NCI-H460 (cell line): ENCODE data around the gene SAMD3. TPM values are rescaled to one million over a fixed set of nuclear protein-coding genes. Genes with fewer than 3 reads are reported as not detected.
"Not testable (repeated sequence)": the region's sequence is repeated elsewhere in the genome, so short reads cannot be mapped to it uniquely, and the experiment has no call there.

Experiments used
- DNase-seq: peaks from one replicate; pipeline ENCODE4 v3.0.0-alpha.2; 2016; ENCODE audit warnings: low read depth; ENCODE audit errors: extremely low read depth
- total RNA-seq: library from RNA; depleted of rRNA; stranded (reverse); fragments of >200 nt; shearing (Covaris generic); gene quantifications from 2 replicates; pipeline ENCODE4 v1.2.3, GENCODE V29; 2014

Gene SAMD3
- total RNA-seq, 1 experiment from 2014 or later, result not detected

DNA sequence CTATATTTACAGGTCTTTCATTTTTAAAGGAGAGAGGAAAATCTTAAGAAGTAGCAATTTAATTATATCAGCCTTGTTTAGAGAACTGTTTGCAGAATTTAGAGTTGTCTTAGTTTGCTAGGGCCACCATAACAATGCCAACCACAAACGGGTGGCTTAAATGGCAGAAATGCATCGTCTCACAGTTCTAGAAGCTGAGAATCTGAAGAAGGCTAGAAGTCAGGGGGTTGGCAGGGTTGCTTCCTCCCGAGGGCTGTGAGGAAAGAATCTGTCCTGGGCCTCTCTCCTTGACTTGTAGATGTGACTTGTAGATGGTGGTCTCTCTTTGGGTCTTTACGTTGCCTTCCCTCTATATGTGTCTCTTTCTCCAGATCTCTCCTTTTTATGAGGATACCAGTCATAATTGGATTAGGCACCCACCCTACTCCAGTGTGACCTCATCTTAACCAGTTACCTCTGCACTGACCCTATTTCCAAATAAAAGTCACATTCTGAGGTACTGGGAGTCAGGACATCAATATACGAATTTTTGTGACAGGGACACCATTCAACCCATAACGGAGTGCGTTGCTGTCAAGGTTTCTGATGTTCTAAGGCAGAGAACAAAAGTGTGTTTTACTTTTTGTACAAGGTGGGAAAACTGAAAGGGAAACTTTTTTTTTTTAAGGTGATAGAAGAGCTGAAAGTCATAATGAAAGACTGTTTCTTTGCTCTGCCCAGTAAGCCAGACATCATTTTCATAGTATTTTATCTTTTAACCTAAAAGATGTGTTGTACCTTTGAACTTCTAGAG lies 84.4 kb downstream of the SAMD3 start:
- no peak for DNase-seq

DNA sequence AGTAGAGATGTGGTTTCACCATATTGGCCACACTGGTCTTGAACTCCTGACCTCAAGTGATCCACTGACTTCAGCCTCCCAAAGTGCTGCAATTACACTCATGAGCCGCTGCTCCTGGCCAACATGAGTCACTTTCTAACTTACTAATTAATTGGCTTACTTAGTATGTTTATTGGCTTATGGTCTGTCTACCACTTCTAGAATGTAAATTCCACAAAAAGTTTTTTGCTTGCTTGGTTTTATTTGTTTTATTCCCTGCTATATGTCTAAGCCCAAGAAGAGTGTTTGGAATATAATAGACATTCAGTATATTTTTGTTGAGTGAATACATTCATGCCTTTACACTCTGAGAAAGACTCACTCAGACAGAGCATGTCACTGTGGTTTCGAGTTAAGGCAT lies 86.0 kb downstream of the SAMD3 start:
- no peak for DNase-seq

- no peak for DNase-seq
Observed at GRCh38 chr6:130134582-130134981, 88.2 kb downstream of the SAMD3 start.

GRCh38 chr6:130132286-130132701 lies 90.5 kb downstream of the SAMD3 start:
- no peak for DNase-seq

DNA sequence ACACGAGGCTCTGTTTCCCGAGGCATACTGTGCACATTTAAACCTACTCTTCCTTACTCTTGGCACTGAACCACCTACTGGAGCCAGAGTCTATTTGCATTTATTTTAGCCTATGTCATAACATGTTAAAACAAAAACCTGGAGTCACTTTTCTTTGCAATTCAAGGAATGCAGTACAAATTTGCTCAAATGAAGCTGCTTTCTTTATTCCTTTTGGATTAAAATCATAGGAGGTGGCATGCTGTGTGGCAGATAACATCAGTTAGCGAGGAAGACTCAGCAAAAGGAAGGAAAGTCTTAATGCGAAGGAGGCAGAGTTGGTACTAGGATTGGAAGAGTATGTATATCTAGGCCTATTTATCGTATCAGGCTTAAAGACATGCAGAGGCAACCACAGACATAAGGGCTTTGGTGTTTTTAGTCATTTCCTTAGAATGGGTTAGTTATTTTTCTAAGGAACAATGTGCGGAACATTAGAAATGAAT lies 92.9 kb downstream of the SAMD3 start:
- no peak for DNase-seq

DNA sequence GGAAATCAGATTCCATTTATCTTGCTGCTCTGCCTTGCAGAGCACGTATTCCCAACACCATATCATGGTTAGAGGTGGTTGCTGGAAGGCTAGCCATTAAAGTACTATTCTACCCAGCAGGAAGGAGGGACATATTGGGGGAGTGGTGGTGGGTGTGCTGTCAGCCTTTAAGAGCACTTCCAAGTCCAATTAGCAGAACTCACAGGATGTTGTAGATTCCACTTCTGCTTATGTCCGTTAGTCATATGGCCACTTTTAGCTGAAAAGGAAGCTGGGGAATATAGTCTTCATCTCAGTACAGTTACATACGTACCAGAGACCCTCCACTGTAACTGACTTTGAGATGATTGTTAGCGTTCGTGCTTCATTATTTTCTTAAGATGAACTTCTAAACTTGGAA lies 94.4 kb downstream of the SAMD3 start:
- no peak for DNase-seq

- no peak for DNase-seq
Observed at GRCh38 chr6:130127195-130127594, 95.6 kb downstream of the SAMD3 start.

DNA sequence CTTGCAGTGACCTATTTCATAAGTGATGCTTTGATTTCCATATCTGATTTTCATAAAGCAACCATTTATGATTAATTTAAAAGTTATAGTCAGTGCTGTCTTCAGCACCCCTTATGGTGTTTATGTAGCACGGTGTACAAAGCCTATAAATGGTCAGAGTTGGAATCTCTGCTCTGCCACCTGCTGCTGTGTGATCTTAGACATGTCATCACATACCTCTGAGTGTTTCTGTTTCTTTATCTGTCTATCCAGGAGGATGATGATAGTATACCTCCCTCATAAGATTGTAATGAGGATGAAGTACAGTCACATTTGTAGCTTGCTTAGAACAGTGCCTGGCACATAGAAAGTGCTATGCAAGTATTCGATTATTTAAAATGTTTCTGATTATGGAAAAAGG lies 100.5 kb downstream of the SAMD3 start:
- DNase-seq, result no peak

DNA sequence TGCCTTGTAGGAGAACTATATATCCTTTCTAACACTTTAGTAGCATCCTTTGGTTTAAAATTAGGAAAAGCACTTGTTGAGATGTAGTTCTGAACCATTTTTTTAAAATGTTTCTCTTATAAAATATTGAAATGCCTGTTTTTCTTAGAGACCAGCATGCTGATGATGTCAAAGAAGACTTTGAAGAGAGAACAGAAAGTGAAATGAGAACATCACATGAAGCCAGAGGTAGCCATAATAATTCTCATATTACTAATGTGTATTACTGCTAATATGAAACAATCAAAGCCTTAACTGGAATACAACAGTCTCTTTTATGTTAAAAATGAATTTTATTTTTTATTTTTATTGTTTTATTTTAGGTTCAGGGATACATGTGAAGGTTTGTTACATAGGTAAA lies 102.0 kb downstream of the SAMD3 start:
- DNase-seq, result no peak

DNA sequence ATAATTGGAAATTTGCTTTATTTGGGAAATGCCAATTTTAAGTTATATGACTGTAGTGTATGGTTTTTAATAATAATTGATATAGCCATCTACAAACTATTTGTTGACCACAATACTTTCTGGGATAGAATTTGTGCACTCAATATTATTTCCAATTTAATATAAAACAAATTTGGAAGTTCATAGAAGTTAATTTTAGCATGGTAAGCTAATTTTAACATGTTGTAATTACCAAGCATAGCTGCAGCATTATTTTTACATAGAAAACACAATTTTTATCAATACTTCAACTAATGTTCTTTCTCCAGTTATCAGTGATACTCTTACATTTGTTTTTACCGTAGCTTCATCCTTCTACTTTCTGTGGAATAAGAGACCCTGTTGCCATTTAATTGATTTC lies 103.5 kb downstream of the SAMD3 start:
- no peak for DNase-seq

GRCh38 chr6:130118236-130118635 lies 104.5 kb downstream of the SAMD3 start:
- no peak for DNase-seq

DNA sequence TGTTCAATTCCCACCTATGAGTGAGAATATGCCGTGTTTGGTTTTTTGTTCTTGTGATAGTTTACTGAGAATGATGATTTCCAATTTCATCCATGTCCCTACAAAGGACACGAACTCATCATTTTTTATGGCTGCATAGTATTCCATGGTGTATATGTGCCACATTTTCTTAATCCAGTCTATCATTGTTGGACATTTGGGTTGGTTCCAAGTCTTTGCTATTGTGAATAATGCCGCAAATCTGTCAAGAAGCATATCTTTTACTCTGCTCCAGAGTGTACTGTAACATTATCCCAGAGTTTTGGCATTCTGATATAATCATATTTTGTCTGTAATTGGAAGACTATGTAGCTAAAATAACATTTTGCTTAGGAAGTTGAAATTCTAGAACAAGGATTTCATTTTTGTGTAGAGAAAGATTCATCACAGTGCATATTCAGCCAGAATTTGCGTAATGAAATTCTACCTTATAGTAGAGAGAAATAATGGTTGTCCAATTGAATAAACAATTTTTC lies 105.5 kb downstream of the SAMD3 start:
- not testable (repeated sequence) for DNase-seq

DNA sequence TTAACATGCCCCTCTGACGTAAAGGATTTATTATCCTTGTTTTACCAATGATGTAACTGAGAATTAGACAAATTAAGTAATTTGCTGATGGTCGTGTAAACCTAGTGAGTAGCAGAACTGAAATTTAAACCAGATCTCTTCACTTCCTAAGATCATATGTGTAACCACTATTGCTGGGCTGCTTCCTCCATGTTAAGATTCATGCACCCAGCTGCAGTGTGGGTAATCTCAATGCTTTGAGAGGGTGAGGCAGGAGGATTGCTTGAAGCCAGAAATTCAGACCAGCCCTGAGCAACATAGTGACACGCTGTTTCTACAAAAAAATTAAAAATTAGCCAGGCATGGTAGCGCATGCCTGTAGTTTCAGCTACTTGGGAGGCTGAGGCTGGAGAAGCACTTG lies 106.5 kb downstream of the SAMD3 start:
- no peak for DNase-seq

DNA sequence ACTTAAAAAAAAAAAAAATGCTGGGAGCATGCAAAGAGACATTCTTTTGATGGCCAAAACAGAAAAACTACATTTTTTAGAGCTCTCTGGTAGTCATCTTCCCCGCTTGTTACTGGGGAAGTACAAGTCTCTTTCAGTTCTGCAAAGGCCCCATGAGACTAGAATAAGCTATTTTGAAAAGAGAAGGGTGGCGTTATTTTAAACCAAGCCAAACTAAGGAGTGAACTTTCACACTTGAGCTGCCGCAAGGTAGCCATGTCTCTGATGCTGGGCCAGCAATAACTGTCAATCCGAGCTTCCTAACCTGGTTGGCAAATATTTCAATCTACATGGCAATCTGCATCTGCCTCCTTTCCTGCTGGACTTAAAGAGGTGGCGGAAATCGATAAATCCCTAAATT lies 107.7 kb downstream of the SAMD3 start:
- DNase-seq, result no peak

DNA sequence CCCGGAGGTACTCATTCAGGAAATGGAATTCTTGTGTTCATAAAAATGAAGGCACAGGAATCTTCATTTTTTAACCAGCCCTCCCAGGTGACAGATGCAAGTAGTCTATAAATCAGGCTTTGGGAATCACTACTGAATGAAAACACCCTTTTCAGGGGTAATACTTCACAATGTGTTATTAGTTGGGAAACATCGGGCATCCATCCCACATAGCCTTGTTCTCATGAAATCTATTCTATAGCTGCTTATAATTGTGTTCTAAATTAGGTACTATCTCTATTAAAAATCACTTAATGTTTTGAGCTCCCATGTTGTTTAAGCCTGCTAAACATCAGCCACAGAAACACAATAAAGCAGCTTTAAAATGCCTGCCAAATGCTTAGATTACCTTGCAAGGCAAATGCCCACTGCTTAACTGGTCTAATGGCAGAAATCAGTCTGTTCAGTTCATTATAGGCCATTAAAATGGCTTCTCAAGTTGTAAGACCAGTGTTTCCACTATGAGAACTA lies 109.5 kb downstream of the SAMD3 start:
- DNase-seq, result no peak

GRCh38 chr6:130111031-130111430 lies 111.7 kb downstream of the SAMD3 start:
- DNase-seq, result no peak

GRCh38 chr6:130107710-130108109 lies 115.0 kb downstream of the SAMD3 start:
- no peak for DNase-seq

DNA sequence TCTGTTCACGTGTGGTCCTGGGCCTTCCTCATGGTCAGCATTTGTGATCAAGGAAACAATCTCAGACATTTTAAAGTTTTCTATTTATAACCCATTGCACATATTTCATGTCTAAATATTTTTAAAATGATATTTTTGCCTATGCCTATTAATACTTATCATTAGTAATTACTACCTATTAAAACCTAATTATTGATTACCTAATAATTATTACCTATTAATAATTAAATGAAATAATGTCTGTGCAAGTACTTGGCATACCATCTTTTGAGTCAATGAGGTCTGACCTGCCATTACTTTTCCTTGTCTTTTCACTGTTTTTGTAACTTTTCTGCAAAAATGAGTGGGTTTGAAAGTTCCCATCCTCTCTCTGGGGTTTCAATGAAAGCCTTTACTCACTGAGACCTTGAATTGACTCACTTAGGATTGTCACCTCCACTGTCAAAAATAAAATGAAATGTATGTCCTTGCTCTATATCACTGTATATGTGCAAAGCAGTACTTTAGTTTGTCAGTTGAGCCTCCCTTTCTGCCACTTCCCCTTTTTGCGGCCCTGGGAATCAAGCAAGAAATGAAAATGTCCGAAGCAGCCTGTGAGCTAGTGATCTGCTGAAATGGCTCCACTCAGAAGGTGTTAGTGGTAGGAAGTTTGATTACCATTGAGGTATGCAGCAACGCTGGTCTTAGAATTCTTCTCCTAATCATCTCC lies 116.6 kb downstream of the SAMD3 start:
- DNase-seq, result no peak

GRCh38 chr6:130099119-130099518 lies 123.6 kb downstream of the SAMD3 start:
- DNase-seq, result no peak

DNA sequence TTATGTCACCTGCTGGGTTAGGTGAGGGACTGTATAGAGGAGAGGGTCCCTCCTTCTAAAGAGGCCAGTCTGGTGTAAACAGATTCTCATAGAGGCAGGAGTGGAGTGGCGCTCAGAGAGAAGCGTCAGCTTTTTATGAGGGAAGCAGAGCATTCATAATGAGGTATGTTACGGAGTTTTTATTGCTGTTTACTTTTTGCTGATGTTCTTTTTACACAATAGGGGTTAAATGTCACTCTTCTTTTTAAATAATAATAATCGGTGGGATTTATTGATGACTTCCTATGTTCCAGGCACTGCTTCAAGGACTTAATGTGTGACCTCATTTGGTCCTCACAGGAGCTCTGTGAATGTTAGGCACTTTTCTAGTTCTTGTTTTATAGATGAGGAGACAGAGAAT lies 124.4 kb downstream of the SAMD3 start:
- no peak for DNase-seq
